Measurements from ENCODE around the gene CNTNAP2.

Gene CNTNAP2

GRCh38 chr7:147909431-147910148, 1793.0 kb downstream of the CNTNAP2 start:
- no peak overlapping the region for H3K4me3 ChIP-seq (ENCODE audit: low read depth, low read length)
- H3K18ac ChIP-seq (ENCODE audit: low read length), result no peak overlapping the region
- H2AK5ac ChIP-seq (ENCODE audit: low read length), result no peak overlapping the region
- no peak overlapping the region for H3K23ac ChIP-seq (ENCODE audit: low read length)
- no peak overlapping the region for H3K4ac ChIP-seq (ENCODE audit: low read depth, low read length)
- no peak overlapping the region for H4K91ac ChIP-seq (ENCODE audit: low read depth, low read length)
- H3K9ac ChIP-seq (ENCODE audit: low read length), result no peak overlapping the region
- H2BK120ac ChIP-seq (ENCODE audit: insufficient read depth, low read length, poor library complexity), result no peak overlapping the region
- H3K36me3 ChIP-seq (ENCODE audit: control insufficient read depth in 1 of 2, insufficient read depth in 2 of 2, low read length in 2 of 2), result no peaks in the 10 kb centered on the region
- H3K4me1 ChIP-seq (ENCODE audit: control insufficient read depth in 1 of 2, insufficient read depth in 2 of 2, low read length in 2 of 2), result peaks cover 2 to 3% of the 10 kb centered on the region in 2 experiments
- no peaks in the 10 kb centered on the region for H3K79me2 ChIP-seq (ENCODE audit: control insufficient read depth, insufficient read depth, low read length, poor library complexity)
- DNase-seq, result no peak
- no peaks in the 10 kb centered on the region for H3K9me3 ChIP-seq (ENCODE audit: insufficient read depth, low read depth, low read length)
- H3K27ac ChIP-seq (ENCODE audit: low read depth, low read length), result no peak overlapping the region
- no peak overlapping the region for H3K4me2 ChIP-seq (ENCODE audit: low read length)
- H2BK5ac ChIP-seq (ENCODE audit: low read depth, low read length, poor library complexity), result no peak overlapping the region
- no peak overlapping the region for H4K12ac ChIP-seq (ENCODE audit: low read depth, low read length)
- H3K27me3 ChIP-seq (ENCODE audit: insufficient read depth, low read length), result no peaks in the 10 kb centered on the region
- no peak overlapping the region for H3K14ac ChIP-seq (ENCODE audit: low read length)
- H2AFZ ChIP-seq (ENCODE audit: insufficient read depth, low read length, poor library complexity), result no peak overlapping the region
- H2BK12ac ChIP-seq (ENCODE audit: low read length), result no peak overlapping the region
- H4K8ac ChIP-seq (ENCODE audit: low read depth, low read length), result no peak overlapping the region
- H3K79me1 ChIP-seq (ENCODE audit: low read length), result no peaks in the 10 kb centered on the region
- WGBS (ENCODE audit: extremely low coverage, insufficient coverage, insufficient read length), result no CpG with 5 or more reads among the region's 10 CpGs

- Histone ChIP-seq H3K4ac (ENCODE audit: low read depth, low read length) (no peak overlapping the region), H3K27ac (ENCODE audit: low read depth, low read length) (no peak overlapping the region), H3K79me2 (ENCODE audit: control insufficient read depth, insufficient read depth, low read length, poor library complexity) (no peaks in the 10 kb centered on the region), H3K36me3 (ENCODE audit: control insufficient read depth in 1 of 2, insufficient read depth in 2 of 2, low read length in 2 of 2) (no peaks in the 10 kb centered on the region), H2BK120ac (ENCODE audit: insufficient read depth, low read length, poor library complexity) (no peak overlapping the region), H2AK5ac (ENCODE audit: low read length) (no peak overlapping the region), H2AFZ (ENCODE audit: insufficient read depth, low read length, poor library complexity) (no peak overlapping the region), H3K79me1 (ENCODE audit: low read length) (no peaks in the 10 kb centered on the region), H3K4me1 (ENCODE audit: control insufficient read depth in 1 of 2, insufficient read depth in 2 of 2, low read length in 2 of 2) (peaks cover 0 to 3% of the 10 kb centered on the region in 2 experiments), H3K27me3 (ENCODE audit: insufficient read depth, low read length) (no peaks in the 10 kb centered on the region), H3K4me3 (ENCODE audit: low read depth, low read length) (no peak overlapping the region), H2BK5ac (ENCODE audit: low read depth, low read length, poor library complexity) (no peak overlapping the region), H3K14ac (ENCODE audit: low read length) (no peak overlapping the region), H4K8ac (ENCODE audit: low read depth, low read length) (no peak overlapping the region), H3K23ac (ENCODE audit: low read length) (no peak overlapping the region), H2BK12ac (ENCODE audit: low read length) (no peak overlapping the region), H3K4me2 (ENCODE audit: low read length) (no peak overlapping the region), H3K9ac (ENCODE audit: low read length) (no peak overlapping the region), H4K91ac (ENCODE audit: low read depth, low read length) (no peak overlapping the region), H3K9me3 (ENCODE audit: insufficient read depth, low read depth, low read length) (no peaks in the 10 kb centered on the region), H4K12ac (ENCODE audit: low read depth, low read length) (no peak overlapping the region), H3K18ac (ENCODE audit: low read length) (no peak overlapping the region)
- no peak for DNase-seq
- whole genome bisulfite sequencing (ENCODE audit: extremely low coverage, insufficient coverage, insufficient read length), result no CpG with 5 or more reads among the region's 3 CpGs
Measured at GRCh38 chr7:147911201-147911601, 1794.6 kb downstream of the CNTNAP2 start.

- Histone ChIP-seq H3K4ac (ENCODE audit: low read depth, low read length) (no peak overlapping the region), H3K4me3 (ENCODE audit: low read depth, low read length) (no peak overlapping the region), H3K14ac (ENCODE audit: low read length) (no peak overlapping the region), H3K79me2 (ENCODE audit: control insufficient read depth, insufficient read depth, low read length, poor library complexity) (no peaks in the 10 kb centered on the region), H2AK5ac (ENCODE audit: low read length) (no peak overlapping the region), H2BK5ac (ENCODE audit: low read depth, low read length, poor library complexity) (no peak overlapping the region), H3K27ac (ENCODE audit: low read depth, low read length) (no peak overlapping the region), H3K18ac (ENCODE audit: low read length) (no peak overlapping the region), H3K4me2 (ENCODE audit: low read length) (no peak overlapping the region), H4K91ac (ENCODE audit: low read depth, low read length) (no peak overlapping the region), H3K9me3 (ENCODE audit: insufficient read depth, low read depth, low read length) (no peaks in the 10 kb centered on the region), H2BK120ac (ENCODE audit: insufficient read depth, low read length, poor library complexity) (no peak overlapping the region), H2BK12ac (ENCODE audit: low read length) (no peak overlapping the region), H3K9ac (ENCODE audit: low read length) (no peak overlapping the region), H3K36me3 (ENCODE audit: control insufficient read depth in 1 of 2, insufficient read depth in 2 of 2, low read length in 2 of 2) (no peaks in the 10 kb centered on the region), H3K27me3 (ENCODE audit: insufficient read depth, low read length) (no peaks in the 10 kb centered on the region), H3K23ac (ENCODE audit: low read length) (no peak overlapping the region), H2AFZ (ENCODE audit: insufficient read depth, low read length, poor library complexity) (no peak overlapping the region), H3K4me1 (ENCODE audit: control insufficient read depth in 1 of 2, insufficient read depth in 2 of 2, low read length in 2 of 2) (peaks cover 0 to 3% of the 10 kb centered on the region in 2 experiments), H4K12ac (ENCODE audit: low read depth, low read length) (no peak overlapping the region), H4K8ac (ENCODE audit: low read depth, low read length) (no peak overlapping the region), H3K79me1 (ENCODE audit: low read length) (no peaks in the 10 kb centered on the region)
- DNase-seq, result no peak
- WGBS (ENCODE audit: extremely low coverage, insufficient coverage, insufficient read length), result no CpG with 5 or more reads among the region's 2 CpGs
Measured at GRCh38 chr7:147912291-147912690, 1795.7 kb downstream of the CNTNAP2 start.

GRCh38 chr7:147912946-147913638, 1796.5 kb downstream of the CNTNAP2 start:
- no peaks in the 10 kb centered on the region for H3K36me3 ChIP-seq (ENCODE audit: control insufficient read depth in 1 of 2, insufficient read depth in 2 of 2, low read length in 2 of 2)
- H2BK120ac ChIP-seq (ENCODE audit: insufficient read depth, low read length, poor library complexity), result no peak overlapping the region
- H3K9me3 ChIP-seq (ENCODE audit: insufficient read depth, low read depth, low read length), result no peaks in the 10 kb centered on the region
- DNase-seq, result no peak
- no peak overlapping the region for H4K12ac ChIP-seq (ENCODE audit: low read depth, low read length)
- no peak overlapping the region for H4K8ac ChIP-seq (ENCODE audit: low read depth, low read length)
- H3K4ac ChIP-seq (ENCODE audit: low read depth, low read length), result no peak overlapping the region
- no peak overlapping the region for H2AFZ ChIP-seq (ENCODE audit: insufficient read depth, low read length, poor library complexity)
- peaks cover 0 to 3% of the 10 kb centered on the region in 2 experiments for H3K4me1 ChIP-seq (ENCODE audit: control insufficient read depth in 1 of 2, insufficient read depth in 2 of 2, low read length in 2 of 2)
- H3K4me2 ChIP-seq (ENCODE audit: low read length), result no peak overlapping the region
- H3K14ac ChIP-seq (ENCODE audit: low read length), result no peak overlapping the region
- WGBS (ENCODE audit: extremely low coverage, insufficient coverage, insufficient read length), result no CpG with 5 or more reads among the region's 2 CpGs
- no peak overlapping the region for H2BK12ac ChIP-seq (ENCODE audit: low read length)
- H3K4me3 ChIP-seq (ENCODE audit: low read depth, low read length), result no peak overlapping the region
- no peak overlapping the region for H3K9ac ChIP-seq (ENCODE audit: low read length)
- no peak overlapping the region for H3K27ac ChIP-seq (ENCODE audit: low read depth, low read length)
- H3K23ac ChIP-seq (ENCODE audit: low read length), result no peak overlapping the region
- no peak overlapping the region for H3K18ac ChIP-seq (ENCODE audit: low read length)
- H3K79me1 ChIP-seq (ENCODE audit: low read length), result no peaks in the 10 kb centered on the region
- H2BK5ac ChIP-seq (ENCODE audit: low read depth, low read length, poor library complexity), result no peak overlapping the region
- no peak overlapping the region for H2AK5ac ChIP-seq (ENCODE audit: low read length)
- H3K27me3 ChIP-seq (ENCODE audit: insufficient read depth, low read length), result no peaks in the 10 kb centered on the region
- no peaks in the 10 kb centered on the region for H3K79me2 ChIP-seq (ENCODE audit: control insufficient read depth, insufficient read depth, low read length, poor library complexity)
- no peak overlapping the region for H4K91ac ChIP-seq (ENCODE audit: low read depth, low read length)
